ENCODE data around the gene KLK5.

The KLK5 gene

DNA sequence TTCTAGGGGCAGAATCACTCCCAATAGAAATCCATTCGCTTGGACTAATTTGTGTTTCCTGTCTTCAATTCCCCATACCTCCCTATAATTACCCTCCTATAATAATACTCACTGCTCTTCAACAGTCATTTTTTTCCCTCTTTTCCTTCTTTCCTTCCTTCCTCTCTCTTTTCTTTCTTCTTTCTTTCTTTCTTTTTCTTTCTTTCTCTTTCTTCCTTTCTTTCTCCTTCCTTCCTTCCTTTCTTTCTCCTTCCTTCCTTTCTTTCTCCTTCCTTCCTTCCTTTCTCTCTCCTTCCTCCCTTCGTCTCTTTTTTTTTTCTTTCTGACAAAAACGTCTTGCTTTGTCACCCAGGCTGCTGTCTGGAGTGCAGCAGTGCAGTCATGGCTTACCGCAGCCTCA lies 8.0 kb downstream of the KLK5 start:
- DNase-seq (no peak), ATAC-seq (no peak)
- no peak overlapping the region for H3K27ac Mint-ChIP-seq
- H3K4me1 Mint-ChIP-seq = no peaks in the 10 kb centered on the region
- H3K4me3 Mint-ChIP-seq = no peak overlapping the region
- peaks cover 32% of the 10 kb centered on the region for H3K27me3 Mint-ChIP-seq
- H3K9me3 Mint-ChIP-seq = no peaks in the 10 kb centered on the region

DNA sequence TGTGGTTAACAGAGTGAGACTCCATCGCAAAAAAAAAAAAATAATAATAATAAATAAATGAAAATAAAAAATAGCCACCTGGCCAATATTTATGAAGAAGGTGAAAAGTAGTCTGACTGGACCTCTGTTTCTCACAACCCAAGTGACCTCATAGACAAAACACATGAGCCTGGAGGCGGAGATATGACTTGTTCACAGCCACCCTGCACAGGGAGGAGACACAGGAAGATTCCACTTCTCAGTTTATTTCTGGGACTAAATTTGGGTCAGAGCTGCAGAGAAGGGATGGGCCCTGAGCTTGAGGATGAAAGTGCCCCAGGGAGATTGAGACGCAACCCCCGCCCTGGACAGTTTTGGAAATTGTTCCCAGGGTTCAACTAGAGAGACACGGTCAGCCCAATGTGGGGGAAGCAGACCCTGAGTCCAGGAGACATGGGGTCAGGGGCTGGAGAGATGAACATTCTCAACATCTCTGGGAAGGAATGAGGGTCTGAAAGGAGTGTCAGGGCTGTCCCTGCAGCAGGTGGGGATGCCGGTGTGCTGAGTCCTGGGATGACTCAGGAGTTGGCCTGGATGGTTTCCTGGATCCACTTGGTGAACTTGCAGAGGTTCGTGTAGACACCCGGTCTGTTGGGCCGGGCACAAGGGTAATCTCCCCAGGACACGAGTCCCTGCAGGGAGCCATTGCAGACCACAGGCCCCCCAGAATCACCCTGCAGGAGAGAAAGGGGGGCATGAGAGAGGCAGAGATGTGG lies 9.6 kb downstream of the KLK5 start:
- ATAC-seq (no peak), DNase-seq (no peak)
- Mint-ChIP-seq H3K9me3 (no peaks in the 10 kb centered on the region), H3K4me3 (no peak overlapping the region), H3K27me3 (peaks cover 32% of the 10 kb centered on the region), H3K27ac (no peak overlapping the region), H3K4me1 (no peaks in the 10 kb centered on the region)

DNA sequence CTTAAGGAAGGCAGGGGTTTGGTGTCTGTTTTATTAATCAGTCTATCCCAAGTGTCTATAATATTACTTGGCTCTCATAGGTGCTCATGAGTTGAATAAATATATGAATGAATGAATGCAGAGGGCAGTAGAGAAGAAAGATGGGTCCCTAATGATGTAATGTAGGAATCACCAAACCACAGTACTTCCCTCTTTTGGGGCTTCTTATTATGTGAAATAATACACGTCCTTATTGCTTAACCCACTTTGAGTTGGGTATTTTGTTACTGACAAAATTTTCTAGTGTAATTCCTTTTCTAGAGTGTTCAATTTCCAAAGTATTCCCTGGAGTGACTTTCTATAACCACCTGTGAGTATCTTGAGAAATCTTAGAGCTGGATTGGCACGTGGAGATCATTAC lies 13.2 kb downstream of the KLK5 start:
- no peak for DNase-seq
- no peak for ATAC-seq
- H3K4me1 Mint-ChIP-seq = no peaks in the 10 kb centered on the region
- H3K4me3 Mint-ChIP-seq = no peak overlapping the region
- H3K27ac Mint-ChIP-seq = no peak overlapping the region
- no peaks in the 10 kb centered on the region for H3K9me3 Mint-ChIP-seq
- H3K27me3 Mint-ChIP-seq = peaks cover 35% of the 10 kb centered on the region

DNA sequence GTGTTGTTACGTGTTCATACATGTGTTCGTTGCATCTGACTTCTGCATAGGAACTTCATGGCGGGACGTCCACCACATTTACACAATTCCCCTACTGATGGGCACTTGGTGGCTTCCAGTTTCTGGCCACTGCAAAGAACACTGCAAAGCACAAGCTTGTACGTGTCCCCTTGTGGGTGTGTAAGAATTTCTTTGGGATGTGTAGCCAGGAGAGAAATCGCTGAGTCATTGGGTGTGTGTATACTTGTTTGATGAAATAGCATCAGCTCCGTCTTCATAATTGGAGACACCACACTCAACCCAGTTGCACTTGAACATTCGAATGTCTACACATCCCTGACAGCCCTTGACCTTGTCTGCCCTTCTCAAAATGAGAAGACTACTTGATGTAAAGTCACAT lies 19.2 kb downstream of the KLK5 start:
- DNase-seq (no peak), ATAC-seq (no peak)
- Mint-ChIP-seq H3K9me3 (no peaks in the 10 kb centered on the region), H3K4me1 (no peaks in the 10 kb centered on the region), H3K27ac (no peak overlapping the region), H3K27me3 (peaks cover 50% of the 10 kb centered on the region), H3K4me3 (no peak overlapping the region)

DNA sequence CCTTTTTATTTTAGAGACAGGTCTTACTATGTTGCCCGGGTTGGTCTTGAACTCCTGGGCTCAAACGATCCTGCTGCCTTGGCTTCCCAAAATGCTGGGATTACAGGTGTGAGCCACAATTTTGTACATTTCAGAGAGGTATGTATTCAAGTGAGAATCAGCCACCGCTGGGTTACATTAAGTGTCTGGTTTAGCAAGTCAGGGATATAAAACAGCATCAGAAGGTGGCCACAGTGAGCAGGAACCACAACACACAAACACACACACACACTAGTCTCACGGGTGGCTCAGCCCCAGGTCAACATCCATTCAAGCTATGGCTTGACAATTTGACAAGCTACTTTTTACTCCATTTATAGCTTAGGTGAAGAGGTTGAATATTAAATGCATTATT lies 20.2 kb downstream of the KLK5 start:
- no peak overlapping the region for H3K4me3 Mint-ChIP-seq
- peaks cover 59% of the 10 kb centered on the region for H3K27me3 Mint-ChIP-seq
- no peak overlapping the region for H3K27ac Mint-ChIP-seq
- no peak for ATAC-seq
- H3K9me3 Mint-ChIP-seq = no peaks in the 10 kb centered on the region
- H3K4me1 Mint-ChIP-seq = no peaks in the 10 kb centered on the region
- DNase-seq = no peak

DNA sequence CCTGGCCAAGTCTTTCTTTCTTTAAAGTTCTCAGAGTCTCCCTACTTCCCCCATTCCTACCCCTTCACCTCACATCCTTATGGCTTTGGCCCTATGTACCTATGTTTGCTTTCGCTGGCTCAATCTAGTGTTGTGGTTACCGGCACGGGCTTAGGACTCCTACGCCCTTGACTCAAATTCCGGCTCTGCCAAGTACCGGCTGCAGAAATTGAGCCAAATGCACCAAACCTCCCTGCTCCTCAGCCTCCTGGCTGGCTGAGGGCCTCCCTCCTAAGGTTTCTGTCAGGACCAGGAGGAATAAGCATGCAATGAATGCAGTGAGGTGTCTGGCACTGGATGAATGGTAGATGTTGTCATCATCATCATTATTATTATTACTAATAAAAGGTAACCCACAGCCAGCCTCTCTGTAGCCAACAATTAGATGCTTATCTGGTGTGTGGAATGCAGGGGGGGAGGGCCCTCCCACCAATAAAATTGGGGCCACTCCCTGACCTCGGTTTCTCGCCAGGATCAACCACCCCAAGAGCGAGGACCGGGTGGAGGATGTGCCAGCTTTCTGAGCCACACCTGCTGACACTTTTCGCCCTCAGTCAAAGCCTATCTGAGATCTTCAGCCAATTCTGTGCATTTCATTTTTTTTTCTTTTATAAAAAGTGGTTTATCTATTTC lies 20.7 kb downstream of the KLK5 start:
- H3K27ac Mint-ChIP-seq = no peak overlapping the region
- no peak overlapping the region for H3K4me3 Mint-ChIP-seq
- ATAC-seq = no peak
- DNase-seq = no peak
- peaks cover 64% of the 10 kb centered on the region for H3K27me3 Mint-ChIP-seq
- H3K9me3 Mint-ChIP-seq = no peaks in the 10 kb centered on the region
- H3K4me1 Mint-ChIP-seq = no peaks in the 10 kb centered on the region

DNA sequence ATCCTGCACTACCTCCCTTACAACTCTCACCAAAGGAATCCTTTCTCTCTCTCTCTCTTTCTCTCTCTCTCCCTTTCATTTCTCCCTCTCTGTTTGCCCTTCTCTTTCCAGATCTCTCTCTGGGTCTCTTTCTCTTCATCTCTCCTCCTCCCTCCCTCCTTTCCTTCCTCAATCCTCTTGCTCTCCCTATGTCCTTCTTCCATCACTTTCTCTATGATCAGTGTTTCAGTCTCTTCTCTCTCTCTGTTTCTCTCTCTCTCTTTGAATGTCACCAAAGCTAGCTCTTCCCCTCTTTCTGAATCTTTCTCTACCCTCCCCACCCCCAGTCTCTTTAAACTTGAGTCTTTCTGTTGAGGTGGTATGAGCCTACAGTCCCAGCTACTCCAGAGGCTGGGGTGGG lies 21.8 kb downstream of the KLK5 start:
- peaks cover 64% of the 10 kb centered on the region for H3K27me3 Mint-ChIP-seq
- H3K27ac Mint-ChIP-seq = no peak overlapping the region
- ATAC-seq = no peak
- H3K4me3 Mint-ChIP-seq = no peak overlapping the region
- no peak for DNase-seq
- no peaks in the 10 kb centered on the region for H3K9me3 Mint-ChIP-seq
- no peaks in the 10 kb centered on the region for H3K4me1 Mint-ChIP-seq

DNA sequence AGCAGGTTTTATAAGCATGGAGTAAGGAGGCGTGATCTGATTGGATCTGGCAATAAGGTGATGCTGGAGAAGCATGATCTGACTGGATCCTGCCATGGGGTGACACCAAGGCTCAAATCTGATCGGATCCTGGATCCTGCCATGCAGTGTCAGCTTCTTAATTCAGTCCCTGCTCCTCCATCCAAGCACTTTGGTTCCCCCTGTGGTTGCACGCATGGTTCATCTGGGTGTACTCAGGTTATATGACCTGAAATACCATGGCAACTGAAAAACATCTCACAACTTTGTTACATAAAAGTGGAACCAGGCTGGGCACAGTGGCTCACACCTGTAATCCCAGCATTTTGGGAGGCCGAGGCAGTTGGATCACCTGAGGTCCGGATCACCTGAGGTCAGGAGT lies 24.0 kb downstream of the KLK5 start:
- Mint-ChIP-seq H3K27me3 (peaks cover 69% of the 10 kb centered on the region), H3K4me1 (no peaks in the 10 kb centered on the region), H3K4me3 (no peak overlapping the region), H3K27ac (no peak overlapping the region), H3K9me3 (no peaks in the 10 kb centered on the region)
- DNase-seq (no peak), ATAC-seq (no peak)

DNA sequence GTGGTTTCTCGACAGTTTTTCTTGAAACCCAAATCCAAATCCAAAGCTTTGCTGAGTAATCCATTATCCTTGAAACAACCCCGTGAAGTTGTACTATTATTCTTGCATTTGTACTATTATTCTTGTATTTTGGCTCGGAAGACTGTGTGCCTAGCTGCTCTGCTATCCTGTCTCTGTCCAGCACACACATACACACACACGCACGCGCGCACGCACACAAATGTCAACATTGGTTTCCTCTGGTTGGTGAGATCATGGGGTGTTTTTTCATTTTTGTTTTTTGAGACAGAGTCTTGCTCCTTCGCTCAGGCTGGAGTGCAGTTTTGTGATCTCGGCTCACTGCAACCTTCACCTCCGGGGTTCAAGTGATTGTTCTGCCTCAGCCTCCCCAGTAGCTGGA lies 26.7 kb downstream of the KLK5 start:
- DNase-seq = no peak
- ATAC-seq = no peak
- peaks cover 73% of the 10 kb centered on the region for H3K27me3 Mint-ChIP-seq
- no peaks in the 10 kb centered on the region for H3K9me3 Mint-ChIP-seq
- peaks cover 11% of the 10 kb centered on the region for H3K4me1 Mint-ChIP-seq
- no peak overlapping the region for H3K27ac Mint-ChIP-seq
- H3K4me3 Mint-ChIP-seq = no peak overlapping the region

DNA sequence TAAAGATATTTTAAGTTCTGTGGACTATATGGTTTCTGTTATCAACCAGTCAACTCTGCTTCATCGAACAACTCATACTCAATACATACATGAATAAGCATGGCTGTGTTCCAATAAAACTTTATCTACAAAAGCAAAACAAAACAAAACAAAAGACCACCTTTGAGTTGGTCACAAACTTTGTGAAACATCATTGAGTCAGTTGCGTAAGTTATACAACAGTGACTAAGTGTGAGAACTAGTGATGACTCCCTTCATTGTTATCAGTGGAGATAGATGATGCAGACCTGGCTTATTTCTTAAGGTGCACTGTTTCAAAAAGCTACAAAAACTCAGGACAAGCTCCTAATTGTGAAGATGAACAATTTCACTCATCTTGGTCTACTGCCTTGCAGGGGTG lies 27.1 kb downstream of the KLK5 start:
- Mint-ChIP-seq H3K4me3 (no peak overlapping the region), H3K4me1 (peaks cover 11% of the 10 kb centered on the region), H3K27me3 (peaks cover 73% of the 10 kb centered on the region), H3K27ac (no peak overlapping the region), H3K9me3 (no peaks in the 10 kb centered on the region)
- no peak for ATAC-seq
- DNase-seq = no peak

DNA sequence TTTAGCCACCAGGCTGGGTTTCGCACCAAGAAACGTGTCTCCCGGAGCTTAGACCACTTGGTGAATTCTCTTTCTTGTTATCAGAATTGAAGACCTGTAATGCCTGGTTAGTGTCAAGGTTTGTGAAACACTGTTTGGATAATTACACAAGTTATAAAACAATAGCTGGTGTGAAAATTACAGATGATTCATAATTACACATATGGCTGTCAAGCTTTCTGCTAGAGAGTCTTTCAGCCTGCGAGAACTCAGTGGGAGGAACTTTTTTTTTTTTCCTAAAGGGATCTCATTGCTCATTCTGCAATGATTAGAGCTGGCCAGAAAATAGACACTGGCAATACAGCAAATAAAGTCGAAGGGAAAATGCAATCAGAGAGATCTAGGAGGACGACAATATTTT lies 28.3 kb downstream of the KLK5 start:
- ATAC-seq = no peak
- H3K4me3 Mint-ChIP-seq = no peak overlapping the region
- no peak for DNase-seq
- peaks cover 73% of the 10 kb centered on the region for H3K27me3 Mint-ChIP-seq
- peaks cover 11% of the 10 kb centered on the region for H3K4me1 Mint-ChIP-seq
- no peaks in the 10 kb centered on the region for H3K9me3 Mint-ChIP-seq
- no peak overlapping the region for H3K27ac Mint-ChIP-seq

DNA sequence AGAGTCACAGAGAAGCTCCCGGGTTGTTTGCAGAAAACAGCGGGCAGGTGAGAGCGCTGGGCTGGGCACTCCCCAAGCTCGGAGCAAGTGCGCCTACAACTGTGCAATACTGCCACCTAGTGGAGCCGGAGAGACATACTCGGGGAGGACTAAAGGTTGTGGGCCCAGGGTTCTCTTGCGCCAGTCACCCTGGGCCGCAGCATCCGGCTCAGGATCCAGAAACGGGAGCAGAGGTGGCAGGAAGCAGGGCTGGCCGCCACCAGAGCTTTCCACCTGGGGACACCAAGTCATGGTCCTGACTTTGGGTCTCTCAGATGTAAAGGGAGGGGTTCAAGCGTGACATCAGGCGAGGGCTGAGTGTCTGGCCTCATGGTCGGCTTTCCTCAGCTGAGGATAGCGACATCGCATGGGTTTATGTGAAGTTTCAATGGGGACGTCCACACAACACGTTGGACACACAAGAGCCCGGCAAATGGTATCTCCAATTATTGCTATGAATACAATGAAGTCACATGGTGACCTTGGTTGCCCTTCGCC lies 30.5 kb downstream of the KLK5 start:
- Mint-ChIP-seq H3K4me1 (peaks cover 11% of the 10 kb centered on the region), H3K4me3 (no peak overlapping the region), H3K9me3 (no peaks in the 10 kb centered on the region), H3K27ac (no peak overlapping the region), H3K27me3 (peaks cover 64% of the 10 kb centered on the region)
- DNase-seq (peak; percentile 75 to 80), ATAC-seq (peak; percentile 99)

DNA sequence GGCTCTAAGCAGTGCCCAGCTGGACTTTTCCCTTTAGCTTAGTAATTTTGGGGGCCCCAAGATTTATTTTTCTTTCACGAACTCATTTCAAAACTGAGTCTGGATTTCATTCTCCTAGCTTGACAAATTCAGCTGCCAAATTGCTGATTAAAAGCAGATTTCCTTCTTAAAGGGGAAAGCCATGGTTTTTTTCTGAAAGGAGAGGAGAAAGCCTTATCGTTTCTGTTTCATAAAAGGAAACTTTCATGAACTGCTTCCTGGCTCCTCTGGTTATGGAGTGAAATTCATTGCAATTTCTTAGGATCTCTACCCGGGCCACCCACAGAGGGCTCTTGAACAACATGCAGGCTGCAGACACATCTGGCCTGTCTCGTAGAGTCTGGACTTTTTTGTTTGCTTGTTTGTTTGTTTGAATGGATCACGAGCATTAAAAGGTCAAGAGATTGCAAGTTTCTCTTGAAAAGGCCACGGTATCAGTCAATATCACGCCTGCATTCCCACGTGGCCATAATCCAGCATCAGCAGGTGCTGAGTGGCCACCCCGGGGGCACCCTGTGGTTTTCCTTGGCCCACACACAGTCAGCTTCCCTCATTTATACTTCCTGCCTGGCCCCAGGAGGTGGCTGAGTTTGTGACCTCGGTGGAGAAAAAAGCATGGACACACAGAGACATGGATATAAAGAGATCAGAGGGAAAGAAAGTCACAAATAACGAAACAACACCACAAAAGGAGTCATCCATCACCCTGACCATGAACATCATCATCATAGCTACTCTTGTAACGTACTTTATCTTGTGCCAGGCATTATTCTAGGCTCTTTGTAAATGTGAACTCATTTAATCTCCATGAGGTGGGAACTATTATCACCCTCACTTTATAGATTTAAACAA lies 31.2 kb downstream of the KLK5 start:
- ATAC-seq (peak; percentile 62), DNase-seq (no peak)
- H3K4me1 Mint-ChIP-seq = peaks cover 11% of the 10 kb centered on the region
- no peaks in the 10 kb centered on the region for H3K9me3 Mint-ChIP-seq
- peaks cover 67% of the 10 kb centered on the region for H3K27me3 Mint-ChIP-seq
- no peak overlapping the region for H3K4me3 Mint-ChIP-seq
- peak overlapping the region in 1 of 2 donors; percentile 20 for H3K27ac Mint-ChIP-seq

DNA sequence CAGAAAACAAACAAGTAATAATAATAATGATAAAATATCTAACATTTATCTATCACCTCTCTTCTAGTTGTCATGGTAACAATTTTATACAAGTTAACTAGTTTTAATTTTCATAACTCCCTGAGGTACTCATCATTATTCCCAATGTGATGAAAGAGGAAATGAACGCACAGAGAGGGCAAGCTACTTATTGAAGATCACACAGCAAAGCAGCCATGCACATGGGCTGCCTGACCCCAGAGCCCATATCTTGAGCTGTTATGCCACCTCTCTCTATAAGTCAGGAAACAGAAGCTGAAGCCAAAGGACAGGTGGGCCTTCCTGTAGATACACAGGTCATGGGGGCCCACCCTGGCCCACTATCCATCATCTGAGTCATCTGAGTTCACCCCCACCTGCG lies 36.8 kb downstream of the KLK5 start:
- H3K9me3 Mint-ChIP-seq = no peaks in the 10 kb centered on the region
- peaks cover 30% of the 10 kb centered on the region for H3K27me3 Mint-ChIP-seq
- H3K4me1 Mint-ChIP-seq = peaks cover 5% of the 10 kb centered on the region
- no peak overlapping the region for H3K27ac Mint-ChIP-seq
- no peak for DNase-seq
- ATAC-seq = no peak
- H3K4me3 Mint-ChIP-seq = no peak overlapping the region

DNA sequence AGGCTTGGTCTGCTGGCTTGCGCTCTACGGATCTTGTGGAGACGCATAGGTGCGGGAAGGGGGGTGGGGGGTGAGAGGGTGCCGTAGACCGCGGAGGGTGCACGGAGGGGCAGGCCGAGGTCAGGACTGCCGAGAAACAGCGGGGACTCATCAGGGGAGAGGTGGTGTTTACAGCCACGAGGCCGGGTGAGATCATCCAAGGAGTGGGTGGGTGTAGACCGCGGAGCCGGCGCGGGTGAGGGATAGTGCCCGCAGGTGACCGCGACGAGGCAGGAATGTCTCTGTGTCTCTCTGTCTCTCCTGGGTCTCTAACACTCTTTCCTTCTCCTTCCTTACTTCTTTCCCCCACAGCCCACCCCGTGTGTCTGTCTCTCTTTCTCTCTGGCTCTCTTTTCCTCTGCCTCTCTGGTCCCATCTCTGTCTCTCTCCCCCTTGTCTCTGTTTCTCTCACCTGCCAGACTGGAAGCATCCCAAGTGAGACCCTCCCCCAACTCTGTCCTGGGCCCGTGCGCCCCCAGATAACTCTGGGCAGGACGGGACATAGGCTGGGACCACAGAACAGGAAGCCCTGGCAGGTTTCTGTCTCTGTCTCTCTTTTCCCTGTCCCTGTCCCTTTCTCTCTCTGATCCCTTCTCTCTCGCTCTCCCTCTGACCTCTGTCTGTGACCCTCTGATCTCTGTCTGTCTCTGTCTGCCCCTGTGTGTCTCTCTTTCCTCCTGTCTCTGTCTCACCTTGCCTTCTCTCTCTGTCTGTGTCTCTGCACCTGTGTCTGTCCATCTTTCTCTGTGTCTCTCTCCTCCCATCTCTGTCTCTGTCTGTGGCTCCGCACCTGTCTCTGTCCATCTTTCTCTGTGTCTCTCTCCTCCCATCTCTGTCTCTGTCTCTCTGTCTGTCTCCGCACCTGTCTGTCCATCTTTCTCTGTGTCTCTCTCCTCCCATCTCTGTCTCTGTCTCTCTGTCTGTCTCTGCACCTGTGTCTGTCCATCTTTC lies 39.8 kb downstream of the KLK5 start:
- H3K4me1 Mint-ChIP-seq = peaks cover 17% of the 10 kb centered on the region
- peaks cover 8% of the 10 kb centered on the region for H3K27me3 Mint-ChIP-seq
- no peak overlapping the region for H3K27ac Mint-ChIP-seq
- ATAC-seq (peak; percentile 79), DNase-seq (peak; percentile 25 to 47)
- no peak overlapping the region for H3K4me3 Mint-ChIP-seq
- no peaks in the 10 kb centered on the region for H3K9me3 Mint-ChIP-seq

Data from stimulated activated naive CD8-positive, alpha-beta T cell treated with anti-CD3 and anti-CD28 coated beads, Interleukin-15, amount 100 ng/mL, for 72 hours (primary cell).